Amniotic stem cell (primary cell): ENCODE measurements around the gene SKA1.
"Not testable (repeated sequence)": the region's sequence is repeated elsewhere in the genome, so short reads cannot be mapped to it uniquely, and the experiment has no call there.

Experiments used
- DNase-seq: peaks from one replicate; lab custom pipeline; 2025; lab: John Stamatoyannopoulos, UW

The SKA1 gene

DNA sequence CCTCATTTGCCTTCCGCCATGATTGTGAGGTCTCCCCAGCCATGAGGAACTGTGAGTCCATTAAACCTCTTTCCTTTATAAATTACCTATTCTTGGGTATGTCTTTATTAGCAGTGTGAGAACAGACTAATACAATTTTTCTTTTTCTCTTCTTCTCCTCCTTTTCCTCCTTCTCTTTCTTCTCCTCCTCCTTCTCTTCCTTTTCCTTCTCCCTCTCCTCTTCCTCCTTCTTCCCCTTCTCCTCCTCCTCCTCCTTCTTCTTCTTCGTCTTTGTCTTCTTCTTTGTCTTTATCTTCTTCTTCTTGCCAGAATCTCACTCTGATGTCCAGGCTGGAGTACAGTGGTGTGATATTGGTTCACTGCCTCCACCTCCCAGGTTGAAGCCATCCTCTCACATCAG is 20.2 kb downstream of the SKA1 start:
- DNase-seq = no peak

DNA sequence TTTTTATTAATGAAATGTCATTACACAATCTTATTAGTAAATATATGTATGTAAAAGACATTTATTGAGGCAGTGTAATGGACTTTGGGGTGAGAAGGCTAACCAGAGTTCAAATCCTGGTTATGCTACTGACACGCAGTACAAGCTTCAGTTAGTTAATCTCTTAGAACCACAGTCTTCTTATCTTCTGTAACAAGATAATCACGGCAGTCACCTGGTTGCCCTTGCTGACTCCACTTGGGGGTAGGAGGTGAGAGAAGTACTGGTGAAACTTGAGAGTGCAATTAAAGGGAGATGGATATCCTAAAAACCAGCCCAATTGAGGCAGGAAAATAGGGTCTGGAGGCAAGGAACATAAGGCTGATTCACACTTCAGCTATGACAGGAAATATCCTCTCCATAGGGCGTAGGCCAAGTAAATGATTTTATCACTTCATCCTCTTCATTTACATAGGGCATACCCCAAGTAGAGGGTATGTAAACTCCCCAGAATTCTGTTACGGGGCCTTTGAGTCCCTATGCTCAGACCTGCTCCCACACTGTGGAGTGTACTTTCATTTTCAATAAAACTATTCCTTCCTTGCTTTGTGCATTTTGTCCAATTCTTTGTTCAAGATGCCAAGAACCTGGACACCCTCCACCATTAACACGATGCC is 21.3 kb downstream of the SKA1 start:
- no peak for DNase-seq

DNA sequence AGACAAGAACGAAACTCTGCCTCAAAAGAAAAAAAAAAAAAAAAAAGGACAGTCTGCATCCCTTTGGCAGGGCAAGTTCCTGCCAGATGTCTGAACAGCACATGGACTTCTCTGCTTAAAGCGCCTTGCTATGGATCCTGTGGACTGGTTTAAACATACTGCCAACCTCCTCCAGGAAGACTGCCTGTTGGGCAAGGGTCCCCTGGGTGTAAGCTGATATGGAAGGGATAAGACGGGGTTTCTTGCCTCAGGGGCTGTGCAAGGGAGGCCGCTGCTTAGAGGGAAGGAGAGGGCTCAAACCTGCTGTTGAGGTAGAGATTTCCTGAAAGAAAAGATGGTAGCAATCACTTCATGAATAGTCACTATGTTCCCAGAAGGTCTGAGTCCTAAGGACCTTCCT is 22.2 kb downstream of the SKA1 start:
- no peak for DNase-seq

GRCh38 chr18:50398099-50398498 is 23.3 kb downstream of the SKA1 start:
- no peak for DNase-seq

- DNase-seq = no peak
These were observed 24.1 kb downstream of the SKA1 start for GRCh38 chr18:50398947-50399346.

- no peak for DNase-seq
These were observed 24.7 kb downstream of the SKA1 start for GRCh38 chr18:50399582-50399981.

DNA sequence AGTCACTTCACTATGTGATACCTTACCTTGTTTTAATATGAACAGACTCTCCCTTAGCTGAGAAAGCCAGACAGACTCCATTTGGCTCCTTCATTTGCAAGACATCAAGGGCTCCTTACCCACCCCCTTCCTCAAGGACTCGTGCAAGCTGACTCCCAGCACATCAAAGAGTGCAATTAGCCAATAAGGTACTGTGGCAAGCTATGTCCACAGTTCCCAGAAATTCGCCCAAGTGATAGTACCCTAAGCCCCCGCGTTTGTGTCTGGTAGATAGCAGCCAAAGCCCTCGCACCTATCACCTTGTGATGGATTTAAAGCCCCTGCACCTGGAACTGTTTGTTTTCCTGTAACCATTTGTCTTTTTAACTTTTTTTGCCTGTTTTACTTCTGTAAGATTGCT is 25.6 kb downstream of the SKA1 start:
- DNase-seq = not testable (repeated sequence)

DNA sequence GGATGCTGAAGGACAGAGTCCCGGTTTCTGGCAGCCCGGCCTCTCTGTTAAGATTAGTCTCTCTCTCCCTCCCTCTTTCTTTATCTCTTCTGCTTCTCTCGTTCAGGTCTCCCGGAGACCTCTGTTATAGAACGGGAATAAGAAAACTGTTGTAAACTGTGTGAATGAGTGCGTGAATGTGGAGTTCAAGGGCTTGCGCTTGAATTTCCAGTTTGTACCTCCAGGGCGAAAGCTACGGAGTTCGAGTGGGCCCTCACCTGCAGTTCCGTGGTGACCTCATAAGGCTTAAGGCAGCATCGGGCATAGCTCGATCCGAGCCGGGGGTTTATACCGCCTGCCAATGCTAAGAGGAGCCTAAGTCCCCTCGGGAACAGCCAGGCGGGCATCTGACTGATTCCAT is 26.4 kb downstream of the SKA1 start:
- no peak for DNase-seq

- DNase-seq = no peak
These were observed 27.0 kb downstream of the SKA1 start for GRCh38 chr18:50401888-50402287.

GRCh38 chr18:50404752-50405581 is 30.1 kb downstream of the SKA1 start:
- not testable (repeated sequence) for DNase-seq

GRCh38 chr18:50405582-50406271 is 30.9 kb downstream of the SKA1 start:
- DNase-seq = no peak

GRCh38 chr18:50409236-50409635 is 34.4 kb downstream of the SKA1 start:
- DNase-seq = no peak

GRCh38 chr18:50410008-50410407 is 35.2 kb downstream of the SKA1 start:
- no peak for DNase-seq

GRCh38 chr18:50410894-50411293 is 36.0 kb downstream of the SKA1 start:
- DNase-seq = no peak

DNA sequence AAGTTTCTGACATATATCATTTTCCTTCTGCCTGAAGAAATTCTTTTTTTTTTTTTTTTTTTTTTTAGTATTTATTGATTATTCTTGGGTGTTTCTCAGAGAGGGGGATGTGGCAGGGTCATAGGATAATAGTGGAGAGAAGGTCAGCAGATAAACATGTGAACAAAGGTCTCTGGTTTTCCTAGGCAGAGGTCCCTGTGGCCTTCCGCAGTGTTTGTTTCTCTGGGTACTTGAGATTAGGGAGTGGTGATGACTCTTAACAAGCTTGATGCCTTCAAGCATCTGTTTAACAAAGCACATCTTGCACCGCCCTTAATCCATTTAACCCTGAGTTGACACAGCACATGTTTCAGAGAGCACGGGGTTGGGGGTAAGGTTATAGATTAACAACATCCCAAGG is 42.0 kb downstream of the SKA1 start:
- not testable (repeated sequence) for DNase-seq

- not testable (repeated sequence) for DNase-seq
These were observed 42.9 kb downstream of the SKA1 start for GRCh38 chr18:50417705-50418104.

- DNase-seq = no peak
These were observed 43.8 kb downstream of the SKA1 start for GRCh38 chr18:50418650-50419049.

DNA sequence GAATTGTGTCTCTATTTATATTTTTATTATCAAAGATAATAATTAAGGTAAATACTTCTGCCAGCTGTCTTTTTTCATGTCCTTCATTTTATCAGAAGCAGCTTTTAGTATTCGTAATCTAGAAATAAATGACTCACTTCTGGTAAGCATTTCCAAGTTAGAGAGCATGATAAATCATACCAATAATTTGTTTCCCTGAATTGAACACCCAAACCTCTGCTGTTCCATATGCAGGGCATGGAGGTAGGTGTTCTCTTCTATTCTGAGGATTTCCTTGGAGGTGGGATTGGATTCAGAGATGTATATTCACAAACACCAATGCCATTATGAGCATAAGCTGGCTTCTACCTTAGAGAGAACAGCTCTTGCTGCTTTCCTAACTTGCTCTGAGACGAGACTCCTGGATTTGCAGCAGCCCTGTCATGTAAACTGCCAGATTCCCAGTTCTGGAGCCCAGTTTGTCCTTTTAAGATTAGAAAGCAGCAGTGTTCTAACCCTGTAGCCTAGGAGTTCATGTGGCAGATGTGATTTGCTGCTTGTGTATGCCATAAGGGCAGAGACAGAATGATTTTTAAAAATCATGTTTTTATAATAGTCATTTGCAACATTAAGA is 47.5 kb downstream of the SKA1 start:
- no peak for DNase-seq

DNA sequence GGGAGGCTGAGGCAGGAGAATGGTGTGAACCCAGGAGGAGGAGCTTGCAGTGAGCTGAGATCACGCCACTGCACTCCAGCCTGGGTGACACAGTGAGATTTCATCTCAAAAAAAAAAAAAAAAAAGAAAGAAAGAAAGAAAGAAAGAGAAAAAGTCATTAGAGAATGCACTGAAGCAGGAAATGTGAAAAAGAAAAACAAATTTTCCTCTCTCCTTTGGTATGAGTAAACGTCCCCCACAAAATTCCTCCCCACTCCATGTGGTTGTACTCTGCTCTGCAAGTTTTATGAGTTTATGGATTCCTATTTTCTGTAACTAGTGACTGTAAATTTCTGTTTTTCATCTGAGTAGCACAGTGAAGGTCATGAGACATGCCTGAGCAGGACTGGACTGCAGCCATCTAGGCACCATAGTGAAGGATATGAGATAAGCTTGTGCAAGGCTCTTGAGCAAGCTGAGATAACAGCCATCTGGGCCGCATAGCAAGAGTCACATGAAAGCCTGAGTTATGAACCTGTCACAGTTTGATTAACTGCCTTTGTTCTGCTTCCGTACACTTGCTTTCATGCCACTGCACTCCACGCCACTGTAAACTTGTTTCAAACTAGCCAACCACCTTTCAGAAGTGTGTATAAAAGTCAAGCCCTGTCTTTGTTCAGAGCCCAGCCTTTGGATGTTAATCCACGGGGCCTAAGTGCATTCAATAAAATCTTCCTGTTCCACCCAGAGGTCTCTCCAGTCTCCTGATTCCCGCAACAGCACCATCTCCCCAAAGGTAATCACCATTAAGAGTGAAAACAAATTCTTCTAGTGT is 50.2 kb downstream of the SKA1 start:
- no peak for DNase-seq

DNA sequence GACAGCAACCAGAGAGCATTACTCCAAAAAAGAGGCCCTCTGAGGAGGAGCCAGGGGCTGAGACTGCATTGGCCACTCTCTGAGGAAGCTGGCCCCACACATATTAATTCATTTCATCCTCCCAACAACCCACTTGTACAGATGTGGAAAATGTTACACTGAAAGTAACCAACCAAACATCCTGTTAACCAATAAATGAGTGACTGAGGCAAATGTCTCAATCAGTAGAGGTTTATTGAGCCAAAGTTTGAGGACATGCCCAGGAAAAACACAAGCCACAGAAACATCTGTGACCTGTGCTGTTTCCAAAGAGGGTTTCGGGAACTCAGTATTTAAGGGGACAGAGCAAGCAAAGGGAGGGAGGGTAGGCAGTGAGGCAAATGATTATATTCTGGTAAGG is 53.0 kb downstream of the SKA1 start:
- no peak for DNase-seq

DNA sequence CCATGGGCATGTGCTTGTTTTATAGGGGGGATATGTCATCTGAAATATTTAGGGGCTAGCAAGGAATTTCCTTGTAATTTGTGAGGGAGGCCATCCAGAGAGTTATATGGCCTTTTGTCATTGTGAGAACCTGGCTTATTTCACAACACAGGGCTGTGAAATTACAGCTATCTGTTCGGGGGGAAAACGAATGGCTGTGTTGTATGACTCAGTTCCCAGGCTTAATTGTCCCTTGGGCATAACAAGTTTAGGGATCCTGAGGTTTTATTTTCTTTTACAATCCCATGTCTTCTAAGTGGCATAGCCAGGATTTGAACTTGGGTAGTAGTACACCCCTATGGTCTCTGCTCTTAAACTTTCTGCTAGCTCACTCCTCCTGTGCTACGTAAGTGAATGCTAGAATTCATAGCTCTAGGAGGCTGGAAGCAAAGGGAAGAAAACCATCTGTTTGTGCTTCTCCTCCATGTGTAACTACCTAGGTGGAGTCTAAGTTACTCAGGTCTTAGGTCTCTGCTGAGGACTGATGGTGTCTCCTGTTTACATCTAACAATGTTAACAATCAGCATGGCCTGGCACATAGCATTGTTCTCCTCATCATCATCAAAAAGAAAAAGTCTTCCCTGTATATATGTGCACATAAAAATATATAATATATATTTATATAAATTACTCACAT is 53.8 kb downstream of the SKA1 start:
- no peak for DNase-seq
